C4-2B (cell line): ENCODE measurements around the gene FMO4.

Experiments used
- ZFX ChIP-seq: fragments of 450-650 bp; IDR thresholded peaks from 2 replicates; pipeline ENCODE4 v1.6.1; 2017
- TF ChIP-seq, protein P1 (sequence below): fragments of 450-650 bp; conservative IDR thresholded peaks from 2 replicates; pipeline ENCODE4 v1.5.1; 2017; ENCODE audit warnings: mild to moderate bottlenecking

- TF ChIP-seq, protein P1, sequence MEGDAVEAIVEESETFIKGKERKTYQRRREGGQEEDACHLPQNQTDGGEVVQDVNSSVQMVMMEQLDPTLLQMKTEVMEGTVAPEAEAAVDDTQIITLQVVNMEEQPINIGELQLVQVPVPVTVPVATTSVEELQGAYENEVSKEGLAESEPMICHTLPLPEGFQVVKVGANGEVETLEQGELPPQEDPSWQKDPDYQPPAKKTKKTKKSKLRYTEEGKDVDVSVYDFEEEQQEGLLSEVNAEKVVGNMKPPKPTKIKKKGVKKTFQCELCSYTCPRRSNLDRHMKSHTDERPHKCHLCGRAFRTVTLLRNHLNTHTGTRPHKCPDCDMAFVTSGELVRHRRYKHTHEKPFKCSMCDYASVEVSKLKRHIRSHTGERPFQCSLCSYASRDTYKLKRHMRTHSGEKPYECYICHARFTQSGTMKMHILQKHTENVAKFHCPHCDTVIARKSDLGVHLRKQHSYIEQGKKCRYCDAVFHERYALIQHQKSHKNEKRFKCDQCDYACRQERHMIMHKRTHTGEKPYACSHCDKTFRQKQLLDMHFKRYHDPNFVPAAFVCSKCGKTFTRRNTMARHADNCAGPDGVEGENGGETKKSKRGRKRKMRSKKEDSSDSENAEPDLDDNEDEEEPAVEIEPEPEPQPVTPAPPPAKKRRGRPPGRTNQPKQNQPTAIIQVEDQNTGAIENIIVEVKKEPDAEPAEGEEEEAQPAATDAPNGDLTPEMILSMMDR, result no peak
- no peak for TF ChIP-seq ZFX
These were observed 65.9 kb downstream of the FMO4 start for GRCh38 chr1:171379846-171380245.
